SJSA1 (cell line): Measurements from ENCODE around the gene DIP2C. TPM values are rescaled to one million over a fixed set of nuclear protein-coding genes. Genes with fewer than 3 reads are reported as not detected.
"Not testable (repeated sequence)": the region's sequence is repeated elsewhere in the genome, so short reads cannot be mapped to it uniquely, and the experiment has no call there.

ENCODE experiments used
- DNase-seq, 2 experiments: peaks; one replicate each; pipeline ENCODE4 v3.0.0-alpha.2; 2015 to 2020; ENCODE audit warnings: low spot score in 2 of 2, low read depth in 1 of 2
- H3K27ac ChIP-seq: fragments of 250-450 bp; sonication (Bioruptor Pico); 2 replicates; pipeline ENCODE4 v1.5.1; 2020; ENCODE audit warnings: mild to moderate bottlenecking, moderate library complexity
- H3K27me3 ChIP-seq: fragments of 250-450 bp; sonication (Bioruptor Pico); replicated peaks from 2 replicates; pipeline ENCODE4 v1.5.1; 2020; ENCODE audit warnings: mild to moderate bottlenecking, moderate library complexity
- H3K36me3 ChIP-seq: fragments of 250-450 bp; sonication (Bioruptor Pico); 2 replicates; pipeline ENCODE4 v1.5.1; 2020; ENCODE audit warnings: mild to moderate bottlenecking
- H3K4me1 ChIP-seq: fragments of 250-450 bp; sonication (Bioruptor Pico); replicated peaks from 2 replicates; pipeline ENCODE4 v1.6.1; 2021; ENCODE audit warnings: mild to moderate bottlenecking
- H3K4me3 ChIP-seq: fragments of 250-450 bp; sonication (Bioruptor Pico); 2 replicates; pipeline ENCODE4 v1.5.1; 2020; ENCODE audit warnings: mild to moderate bottlenecking
- H3K9me3 ChIP-seq: fragments of 250-450 bp; sonication (Bioruptor Pico); replicated peaks from 2 replicates; pipeline ENCODE4 v1.5.1; 2020; ENCODE audit warnings: mild to moderate bottlenecking
- total RNA-seq: library from RNA; depleted of rRNA; stranded (reverse); fragments of >200 nt; shearing (Covaris generic); gene quantifications from 2 replicates; pipeline ENCODE4 v1.2.3, GENCODE V29; 2014

Gene DIP2C
- total RNA-seq, 1 experiment from 2014 or later = 17.5 TPM

- Histone ChIP-seq H3K27me3 (no peaks in the 10 kb centered on the region), H3K27ac (peak overlapping the region; percentile 39), H3K9me3 (no peaks in the 10 kb centered on the region), H3K36me3 (peaks cover 34% of the 10 kb centered on the region), H3K4me1 (peaks cover 12% of the 10 kb centered on the region), H3K4me3 (no peak overlapping the region)
- DNase-seq = peak; percentile 87 to 93
These were observed 365.7 kb downstream of the DIP2C start for GRCh38 chr10:323651-324293.

- DNase-seq, H3K27me3 ChIP-seq, H3K27ac ChIP-seq, H3K4me3 ChIP-seq, H3K9me3 ChIP-seq: not testable (repeated sequence)
- H3K4me1 ChIP-seq = peaks cover 12% of the 10 kb centered on the region
- H3K36me3 ChIP-seq = peaks cover 39% of the 10 kb centered on the region
These were observed 366.4 kb downstream of the DIP2C start for GRCh38 chr10:323046-323445.

DNA sequence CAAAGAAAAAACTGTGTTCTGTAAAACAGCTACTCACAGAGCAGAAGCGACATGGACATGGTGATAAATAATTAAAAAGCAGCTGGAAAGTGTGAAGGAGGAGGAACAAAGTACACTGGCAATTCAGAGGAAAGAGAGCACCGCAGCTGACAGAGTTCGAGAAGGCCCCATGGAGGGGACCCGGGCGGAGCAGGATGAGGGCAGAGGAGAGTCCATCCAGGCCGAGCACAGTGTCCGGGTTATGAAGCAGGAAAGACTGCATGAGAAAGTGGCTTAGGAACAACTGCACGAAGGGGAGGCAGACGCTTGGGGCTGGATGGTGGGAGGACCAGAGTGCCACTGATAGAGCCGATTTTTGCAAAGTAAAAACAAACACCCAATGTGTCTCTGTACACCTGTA is 368.7 kb downstream of the DIP2C start:
- Histone ChIP-seq H3K27me3 (no peaks in the 10 kb centered on the region), H3K4me1 (peaks cover 12% of the 10 kb centered on the region), H3K36me3 (peaks cover 41% of the 10 kb centered on the region), H3K27ac (no peak overlapping the region), H3K4me3 (no peak overlapping the region), H3K9me3 (no peaks in the 10 kb centered on the region)
- DNase-seq = peak in 1 of 2 experiments; percentile 15

DNA sequence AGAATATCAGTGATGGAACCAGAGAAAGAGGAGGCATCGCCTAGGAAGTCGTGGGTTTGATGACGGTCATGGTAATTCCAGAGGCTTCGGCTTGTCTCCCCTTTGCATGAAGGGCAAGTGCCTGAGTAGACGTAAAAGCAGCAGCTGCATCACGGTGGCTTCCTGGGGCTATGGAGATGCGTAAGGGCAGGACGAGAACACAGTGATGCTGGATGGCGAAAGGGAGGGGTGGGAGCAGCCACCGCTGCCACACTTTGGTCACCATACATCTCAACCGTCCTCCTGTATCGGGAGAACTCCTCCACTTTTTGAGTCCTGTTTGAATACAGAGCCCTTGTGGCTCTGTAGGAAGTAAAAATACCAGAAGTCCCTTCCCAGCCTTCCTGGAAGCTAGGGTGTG is 371.5 kb downstream of the DIP2C start:
- Histone ChIP-seq H3K4me3 (no peak overlapping the region), H3K9me3 (no peaks in the 10 kb centered on the region), H3K4me1 (peaks cover 12% of the 10 kb centered on the region), H3K27me3 (no peaks in the 10 kb centered on the region), H3K36me3 (peaks cover 42% of the 10 kb centered on the region), H3K27ac (no peak overlapping the region)
- DNase-seq = peak in 1 of 2 experiments; percentile 24

DNA sequence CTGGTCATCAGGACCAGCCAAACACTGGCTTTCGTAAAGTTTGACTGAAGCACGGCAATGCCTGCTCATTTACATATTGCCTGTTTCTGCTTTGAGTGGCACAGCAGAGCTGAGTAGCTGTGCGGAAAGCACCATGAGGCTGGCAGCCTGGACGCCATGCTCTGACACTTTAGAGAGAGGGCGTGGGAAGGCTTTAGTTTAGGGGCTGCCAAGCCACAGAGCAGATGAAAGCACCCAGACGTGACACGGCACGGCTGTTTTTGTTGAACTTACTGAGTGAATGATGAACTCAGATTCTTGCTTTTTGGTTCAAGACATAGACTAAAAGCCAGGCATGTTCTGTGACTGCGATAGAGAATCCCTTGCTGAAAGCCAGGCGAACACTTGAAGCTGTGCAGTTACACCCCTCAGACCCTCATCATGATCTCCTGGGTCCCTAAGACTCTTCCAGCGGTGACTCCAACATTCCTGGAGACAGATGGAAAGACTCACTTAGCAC is 372.1 kb downstream of the DIP2C start:
- Histone ChIP-seq H3K4me3 (no peak overlapping the region), H3K27ac (no peak overlapping the region), H3K9me3 (no peaks in the 10 kb centered on the region), H3K27me3 (no peaks in the 10 kb centered on the region), H3K36me3 (peaks cover 42% of the 10 kb centered on the region), H3K4me1 (peaks cover 12% of the 10 kb centered on the region)
- peak in 1 of 2 experiments; percentile 10 for DNase-seq

- peaks cover 42% of the 10 kb centered on the region for H3K36me3 ChIP-seq
- DNase-seq = peak in 1 of 2 experiments; percentile 20
These were observed 373.1 kb downstream of the DIP2C start for GRCh38 chr10:316390-316789.

DNA sequence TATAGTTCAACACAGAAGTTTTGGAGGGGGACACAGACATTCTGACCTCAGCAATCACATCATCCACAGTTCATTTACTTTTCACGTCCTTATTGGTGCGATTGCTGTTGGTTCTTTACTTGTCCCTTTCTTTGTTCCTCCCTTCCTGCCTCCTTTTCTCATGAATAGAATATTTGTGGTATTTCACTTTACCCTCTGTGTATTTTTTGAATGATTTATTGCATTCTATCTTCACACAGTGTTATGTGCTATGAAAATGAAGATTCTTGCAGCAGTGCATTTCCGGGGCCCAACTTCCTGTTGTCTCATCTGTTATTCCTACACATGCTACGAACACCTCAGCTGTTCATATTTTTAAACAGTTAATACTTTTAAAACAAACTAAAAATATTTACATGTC is 374.6 kb downstream of the DIP2C start:
- H3K4me1 ChIP-seq = peaks cover 12% of the 10 kb centered on the region
- peak in 1 of 2 experiments; percentile 35 for DNase-seq
- H3K27me3 ChIP-seq = no peaks in the 10 kb centered on the region
- H3K4me3 ChIP-seq = no peak overlapping the region
- peaks cover 40% of the 10 kb centered on the region for H3K36me3 ChIP-seq
- no peaks in the 10 kb centered on the region for H3K9me3 ChIP-seq
- H3K27ac ChIP-seq = no peak overlapping the region

More at GRCh38 chr10:316390-316789, 373.1 kb downstream of the DIP2C start:
- Histone ChIP-seq H3K4me3 (no peak overlapping the region), H3K4me1 (peaks cover 12% of the 10 kb centered on the region), H3K27ac (no peak overlapping the region), H3K27me3 (no peaks in the 10 kb centered on the region), H3K9me3 (no peaks in the 10 kb centered on the region)

DNA sequence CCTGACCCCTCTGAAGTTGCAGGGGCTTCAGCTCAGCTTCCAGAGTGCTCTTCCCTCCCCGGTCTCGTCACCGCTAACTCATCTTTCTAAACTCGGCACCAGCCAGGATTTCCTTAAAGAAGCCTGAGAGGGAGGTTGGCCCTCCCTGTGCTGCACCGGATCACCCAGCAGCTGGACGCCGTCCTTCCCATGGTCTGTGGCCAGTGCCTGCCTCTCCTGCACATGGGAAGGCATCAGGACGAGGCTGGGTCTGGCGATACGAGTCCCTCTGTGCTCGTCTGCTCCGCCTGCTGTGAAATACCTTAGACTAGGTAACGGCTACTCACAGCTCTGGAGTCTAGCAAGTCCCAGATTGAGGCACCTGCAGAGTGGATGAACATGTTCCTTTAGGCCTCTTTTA is 375.1 kb downstream of the DIP2C start:
- Histone ChIP-seq H3K4me1 (peaks cover 12% of the 10 kb centered on the region), H3K36me3 (peaks cover 45% of the 10 kb centered on the region), H3K27ac (no peak overlapping the region), H3K27me3 (no peaks in the 10 kb centered on the region), H3K9me3 (no peaks in the 10 kb centered on the region), H3K4me3 (no peak overlapping the region)
- DNase-seq = peak in 1 of 2 experiments; percentile 34

GRCh38 chr10:311901-312665 is 377.4 kb downstream of the DIP2C start:
- H3K4me3 ChIP-seq = no peak overlapping the region
- no peaks in the 10 kb centered on the region for H3K27me3 ChIP-seq
- no peak overlapping the region for H3K27ac ChIP-seq
- peaks cover 45% of the 10 kb centered on the region for H3K36me3 ChIP-seq
- H3K9me3 ChIP-seq = no peaks in the 10 kb centered on the region
- H3K4me1 ChIP-seq = peaks cover 12% of the 10 kb centered on the region
- DNase-seq = peak in 1 of 2 experiments; percentile 8

DNA sequence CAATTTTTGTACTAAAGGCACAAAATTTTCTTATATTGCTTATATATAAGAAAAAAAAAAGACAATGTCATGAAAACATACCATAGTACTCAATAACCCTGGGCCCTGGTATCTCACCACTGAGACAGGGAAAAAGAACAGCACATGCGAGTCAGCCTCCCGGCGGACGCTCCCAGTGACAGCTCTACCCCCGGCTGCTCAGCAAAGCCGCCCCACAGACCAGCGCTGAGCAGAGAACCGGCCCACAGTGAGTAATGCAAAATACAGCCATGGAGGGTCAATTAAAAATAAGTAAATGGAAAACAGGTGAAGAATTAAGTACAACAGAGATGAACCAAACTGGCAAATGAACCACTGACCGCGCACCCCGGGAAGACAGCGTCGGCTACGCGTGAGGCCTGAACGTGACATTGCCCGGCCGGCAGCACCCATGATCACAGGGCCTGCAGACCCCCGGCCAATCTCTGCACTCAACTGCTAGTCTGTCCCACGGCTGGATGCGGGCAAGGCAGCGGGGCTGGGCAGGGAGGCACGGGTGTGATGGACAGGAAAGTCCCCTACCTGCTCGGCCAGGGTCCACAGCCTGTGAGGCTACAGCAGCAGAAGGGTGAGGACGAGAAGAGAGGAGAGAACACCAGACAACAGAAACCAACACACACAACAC is 378.4 kb downstream of the DIP2C start:
- Histone ChIP-seq H3K27ac (no peak overlapping the region), H3K36me3 (peaks cover 46% of the 10 kb centered on the region), H3K4me3 (no peak overlapping the region), H3K27me3 (no peaks in the 10 kb centered on the region), H3K4me1 (peaks cover 12% of the 10 kb centered on the region), H3K9me3 (no peaks in the 10 kb centered on the region)
- DNase-seq = peak in 1 of 2 experiments; percentile 43

DNA sequence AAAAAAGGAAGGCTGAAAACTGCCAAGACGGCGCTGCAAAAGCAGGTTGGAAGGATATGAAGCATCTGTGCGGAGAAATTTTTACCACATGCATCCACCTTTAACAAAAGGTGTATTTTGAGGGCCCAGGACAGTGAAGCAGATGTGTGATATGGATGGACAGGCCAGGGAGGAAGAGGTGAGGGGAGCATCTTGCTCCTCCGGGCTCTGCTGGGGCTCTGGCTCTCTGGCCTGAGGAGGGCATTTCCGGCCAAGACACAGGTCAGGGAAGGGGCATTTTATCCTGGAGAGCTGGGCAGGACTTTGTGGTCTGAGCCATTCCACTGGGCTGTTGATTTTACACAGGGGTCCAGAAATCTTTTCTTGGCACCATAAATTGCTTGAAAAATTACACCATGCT is 379.1 kb downstream of the DIP2C start:
- DNase-seq = peak in 1 of 2 experiments; percentile 24
- Histone ChIP-seq H3K4me3 (no peak overlapping the region), H3K27me3 (no peaks in the 10 kb centered on the region), H3K9me3 (no peaks in the 10 kb centered on the region), H3K27ac (no peak overlapping the region), H3K4me1 (peaks cover 10% of the 10 kb centered on the region), H3K36me3 (peaks cover 47% of the 10 kb centered on the region)

DNA sequence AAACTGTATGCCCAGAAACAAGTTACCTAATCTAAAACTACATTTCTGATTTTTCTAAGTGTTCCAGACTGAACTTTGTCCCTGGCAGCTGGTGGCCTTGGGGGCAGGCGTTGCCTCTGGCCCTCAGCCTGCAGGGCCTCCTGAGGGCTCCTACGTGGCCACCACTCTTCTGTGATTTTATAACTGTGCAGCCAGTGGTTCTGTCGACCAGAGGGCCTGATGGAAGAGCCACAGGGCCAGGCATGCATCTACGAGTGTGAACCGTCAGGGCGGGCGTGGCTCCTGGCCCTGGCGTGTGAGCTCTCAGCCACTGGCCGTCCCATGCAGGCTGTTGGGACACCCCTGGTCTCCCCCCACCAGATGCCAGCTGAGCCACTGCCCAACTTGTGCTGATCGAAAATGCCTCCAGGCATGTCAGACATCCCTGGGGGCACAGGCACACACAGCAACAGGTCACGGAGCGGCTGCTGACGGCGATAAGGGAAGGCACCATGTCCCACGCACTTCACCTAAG is 380.8 kb downstream of the DIP2C start:
- peak in 1 of 2 experiments; percentile 25 for DNase-seq
- no peak overlapping the region for H3K4me3 ChIP-seq
- H3K27ac ChIP-seq = no peak overlapping the region
- no peaks in the 10 kb centered on the region for H3K4me1 ChIP-seq
- H3K9me3 ChIP-seq = no peaks in the 10 kb centered on the region
- H3K27me3 ChIP-seq = no peaks in the 10 kb centered on the region
- peaks cover 37% of the 10 kb centered on the region for H3K36me3 ChIP-seq

GRCh38 chr10:308101-308500 is 381.4 kb downstream of the DIP2C start:
- peak in 1 of 2 experiments; percentile 25 for DNase-seq
- no peaks in the 10 kb centered on the region for H3K4me1 ChIP-seq
- peaks cover 37% of the 10 kb centered on the region for H3K36me3 ChIP-seq
- no peaks in the 10 kb centered on the region for H3K27me3 ChIP-seq
- no peak overlapping the region for H3K4me3 ChIP-seq
- no peaks in the 10 kb centered on the region for H3K9me3 ChIP-seq
- H3K27ac ChIP-seq = no peak overlapping the region
